D721Med (cell line): Measurements from ENCODE around the gene ARL6IP1.
"Not testable (repeated sequence)": the region's sequence is repeated elsewhere in the genome, so short reads cannot be mapped to it uniquely, and the experiment has no call there.

ENCODE experiments used
- DNase-seq: peaks from one replicate; pipeline ENCODE4 v3.0.0; 2011; ENCODE audit warnings: low spot score; ENCODE audit not compliant: insufficient read length
- FAIRE-seq: peaks from 2 replicates; lab custom pipeline; 2011; peaks lifted over from hg19 to GRCh38; lab: Jason Lieb, UNC
- CTCF ChIP-seq: IDR thresholded peaks from 2 replicates; pipeline ENCODE4 v1.5.1; 2012; ENCODE audit warnings: mild to moderate bottlenecking, control low read depth; ENCODE audit not compliant: insufficient read depth; ENCODE audit errors: missing control alignments

ARL6IP1 gene

GRCh38 chr16:18776334-18776733 lies 25.0 kb downstream of the ARL6IP1 start:
- TF ChIP-seq CTCF = peak; percentile 49
- FAIRE-seq = not testable (repeated sequence)

GRCh38 chr16:18774651-18775050 lies 26.7 kb downstream of the ARL6IP1 start:
- DNase-seq, FAIRE-seq: not testable (repeated sequence)

More at GRCh38 chr16:18776334-18776733, 25.0 kb downstream of the ARL6IP1 start:
- DNase-seq = not testable (repeated sequence)

- not testable (repeated sequence) for FAIRE-seq, DNase-seq
These were observed 29.2 kb downstream of the ARL6IP1 start for GRCh38 chr16:18772171-18772570.

GRCh38 chr16:18770336-18770962 lies 30.9 kb downstream of the ARL6IP1 start:
- DNase-seq, FAIRE-seq: not testable (repeated sequence)

- FAIRE-seq = peak; percentile 95
- DNase-seq = not testable (repeated sequence)
These were observed 34.1 kb downstream of the ARL6IP1 start for GRCh38 chr16:18767217-18767616.

GRCh38 chr16:18762713-18763112 lies 38.6 kb downstream of the ARL6IP1 start:
- not testable (repeated sequence) for DNase-seq, FAIRE-seq

- FAIRE-seq, DNase-seq: not testable (repeated sequence)
- TF ChIP-seq CTCF = peak; percentile 54
These were observed 41.5 kb downstream of the ARL6IP1 start for GRCh38 chr16:18759598-18760520.

GRCh38 chr16:18757960-18758660 lies 43.2 kb downstream of the ARL6IP1 start:
- FAIRE-seq, DNase-seq: not testable (repeated sequence)

GRCh38 chr16:18756639-18757038 lies 44.7 kb downstream of the ARL6IP1 start:
- FAIRE-seq, DNase-seq: not testable (repeated sequence)

- DNase-seq, FAIRE-seq: not testable (repeated sequence)
These were observed 58.5 kb downstream of the ARL6IP1 start for GRCh38 chr16:18742870-18743269.
